ENCODE data around the gene CRIP1.

Gene CRIP1

DNA sequence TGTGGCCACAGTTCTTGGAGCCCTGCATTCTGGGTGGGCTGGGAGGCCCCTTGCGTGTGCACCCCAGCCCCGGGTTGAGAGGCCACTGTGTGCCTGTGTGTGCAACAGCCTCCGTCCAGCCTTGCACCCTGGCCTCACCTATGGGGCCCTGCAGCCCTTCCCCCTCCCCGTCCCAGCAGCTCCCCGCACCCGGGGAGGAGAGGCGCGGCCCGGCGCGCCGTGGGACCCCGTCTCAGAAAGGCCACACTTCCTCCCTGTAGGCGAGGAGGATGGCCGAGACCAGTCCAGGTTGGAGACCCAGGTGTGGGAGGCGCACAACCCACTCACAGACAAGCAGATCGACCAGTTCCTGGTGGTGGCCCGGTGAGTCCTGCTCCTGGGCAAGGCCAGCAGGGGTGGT is 28.7 kb upstream of the CRIP1 start:
- H3K9me2 ChIP-seq (ENCODE audit: low read depth, low read length), result no peaks in the 10 kb centered on the region
- TF ChIP-seq, protein P1, sequence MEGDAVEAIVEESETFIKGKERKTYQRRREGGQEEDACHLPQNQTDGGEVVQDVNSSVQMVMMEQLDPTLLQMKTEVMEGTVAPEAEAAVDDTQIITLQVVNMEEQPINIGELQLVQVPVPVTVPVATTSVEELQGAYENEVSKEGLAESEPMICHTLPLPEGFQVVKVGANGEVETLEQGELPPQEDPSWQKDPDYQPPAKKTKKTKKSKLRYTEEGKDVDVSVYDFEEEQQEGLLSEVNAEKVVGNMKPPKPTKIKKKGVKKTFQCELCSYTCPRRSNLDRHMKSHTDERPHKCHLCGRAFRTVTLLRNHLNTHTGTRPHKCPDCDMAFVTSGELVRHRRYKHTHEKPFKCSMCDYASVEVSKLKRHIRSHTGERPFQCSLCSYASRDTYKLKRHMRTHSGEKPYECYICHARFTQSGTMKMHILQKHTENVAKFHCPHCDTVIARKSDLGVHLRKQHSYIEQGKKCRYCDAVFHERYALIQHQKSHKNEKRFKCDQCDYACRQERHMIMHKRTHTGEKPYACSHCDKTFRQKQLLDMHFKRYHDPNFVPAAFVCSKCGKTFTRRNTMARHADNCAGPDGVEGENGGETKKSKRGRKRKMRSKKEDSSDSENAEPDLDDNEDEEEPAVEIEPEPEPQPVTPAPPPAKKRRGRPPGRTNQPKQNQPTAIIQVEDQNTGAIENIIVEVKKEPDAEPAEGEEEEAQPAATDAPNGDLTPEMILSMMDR (IDR thresholded peaks at IDR 0.05; ENCODE audit: low read length), result no peak
- no peak for TF ChIP-seq EZH2 (IDR thresholded peaks at IDR 0.05; ENCODE audit: borderline replicate concordance, low read length)
- no peaks in the 10 kb centered on the region for H3K4me1 ChIP-seq (ENCODE audit: insufficient read depth, low read length, severe bottlenecking)
- no peak overlapping the region for H3K4me2 ChIP-seq (ENCODE audit: low read length)
- H3K79me2 ChIP-seq (ENCODE audit: insufficient read depth, low read length), result no peaks in the 10 kb centered on the region
- no peak overlapping the region for H2AFZ ChIP-seq (ENCODE audit: low read length)
- no peaks in the 10 kb centered on the region for H3K27me3 ChIP-seq (ENCODE audit: insufficient read depth, low read length)
- H3K9ac ChIP-seq (ENCODE audit: low read length), result no peak overlapping the region
- H3K9me3 ChIP-seq (ENCODE audit: low read length), result no peaks in the 10 kb centered on the region
- H3K4me3 ChIP-seq (ENCODE audit: low read depth, low read length, poor library complexity, severe bottlenecking), result no peak overlapping the region
- no peaks in the 10 kb centered on the region for H4K20me1 ChIP-seq (ENCODE audit: insufficient read depth, low read length)
- H3K36me3 ChIP-seq (ENCODE audit: insufficient read depth, low read length), result peaks cover 84% of the 10 kb centered on the region
- H3F3A ChIP-seq (ENCODE audit: insufficient read depth, low read length), result no peaks in the 10 kb centered on the region
- no peak overlapping the region for H3K27ac ChIP-seq (ENCODE audit: low read depth, low read length, poor library complexity, severe bottlenecking)

DNA sequence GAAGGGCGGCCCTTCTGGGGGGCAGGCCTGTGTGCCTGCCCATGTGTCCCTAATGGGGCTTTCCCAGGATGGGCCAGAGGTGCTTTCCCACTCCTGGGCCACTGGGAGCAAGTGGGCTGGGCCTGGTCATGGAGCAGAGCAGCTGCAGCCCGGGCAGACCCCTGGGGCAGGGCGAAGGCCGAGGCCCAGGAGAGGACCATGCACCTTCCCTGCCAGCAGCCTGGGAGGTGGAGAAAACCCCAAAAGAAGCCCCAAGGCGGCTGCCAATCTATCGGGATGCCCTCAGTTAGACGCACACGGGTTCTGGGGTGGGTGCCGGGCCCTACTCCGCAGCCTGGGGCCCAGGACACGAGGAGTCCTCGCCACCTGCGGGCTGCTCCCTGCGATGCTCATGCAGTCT is 28.1 kb upstream of the CRIP1 start:
- Histone ChIP-seq H3K9me3 (ENCODE audit: low read length) (no peaks in the 10 kb centered on the region), H3K4me3 (ENCODE audit: low read depth, low read length, poor library complexity, severe bottlenecking) (no peak overlapping the region), H3K9me2 (ENCODE audit: low read depth, low read length) (no peaks in the 10 kb centered on the region), H3K27ac (ENCODE audit: low read depth, low read length, poor library complexity, severe bottlenecking) (no peak overlapping the region), H3K9ac (ENCODE audit: low read length) (no peak overlapping the region), H3K36me3 (ENCODE audit: insufficient read depth, low read length) (peaks cover 84% of the 10 kb centered on the region), H3F3A (ENCODE audit: insufficient read depth, low read length) (no peaks in the 10 kb centered on the region), H3K79me2 (ENCODE audit: insufficient read depth, low read length) (no peaks in the 10 kb centered on the region), H3K27me3 (ENCODE audit: insufficient read depth, low read length) (no peaks in the 10 kb centered on the region), H3K4me2 (ENCODE audit: low read length) (no peak overlapping the region), H4K20me1 (ENCODE audit: insufficient read depth, low read length) (no peaks in the 10 kb centered on the region), H3K4me1 (ENCODE audit: insufficient read depth, low read length, severe bottlenecking) (no peaks in the 10 kb centered on the region), H2AFZ (ENCODE audit: low read length) (no peak overlapping the region)
- no peak for TF ChIP-seq EZH2 (IDR thresholded peaks at IDR 0.05; ENCODE audit: borderline replicate concordance, low read length)
- TF ChIP-seq, protein P1 (IDR thresholded peaks at IDR 0.05; ENCODE audit: low read length), result no peak

DNA sequence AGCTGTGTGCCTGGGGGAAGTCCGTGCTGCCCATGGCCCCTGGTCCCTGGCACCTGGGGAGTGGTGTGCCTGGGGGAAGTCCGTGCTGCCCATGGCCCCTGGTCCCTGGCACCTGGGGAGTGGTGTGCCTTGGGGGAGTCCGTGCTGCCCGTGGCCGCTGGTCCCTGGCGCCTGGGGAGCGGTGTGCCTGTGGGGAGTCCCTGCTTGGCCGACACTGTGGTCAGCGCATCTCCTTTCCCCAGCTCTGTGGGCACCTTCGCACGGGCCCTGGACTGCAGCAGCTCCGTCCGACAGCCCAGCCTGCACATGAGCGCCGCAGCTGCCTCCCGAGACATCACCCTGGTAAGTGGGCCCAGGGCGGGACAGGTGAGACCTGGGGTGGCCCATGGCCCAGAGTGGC is 26.6 kb upstream of the CRIP1 start:
- Histone ChIP-seq H3K36me3 (ENCODE audit: insufficient read depth, low read length) (peaks cover 84% of the 10 kb centered on the region), H2AFZ (ENCODE audit: low read length) (no peak overlapping the region), H3K9me2 (ENCODE audit: low read depth, low read length) (no peaks in the 10 kb centered on the region), H3K4me1 (ENCODE audit: insufficient read depth, low read length, severe bottlenecking) (no peaks in the 10 kb centered on the region), H3K4me3 (ENCODE audit: low read depth, low read length, poor library complexity, severe bottlenecking) (no peak overlapping the region), H3K79me2 (ENCODE audit: insufficient read depth, low read length) (no peaks in the 10 kb centered on the region), H3K27ac (ENCODE audit: low read depth, low read length, poor library complexity, severe bottlenecking) (no peak overlapping the region), H3K4me2 (ENCODE audit: low read length) (no peak overlapping the region), H3K27me3 (ENCODE audit: insufficient read depth, low read length) (no peaks in the 10 kb centered on the region), H3F3A (ENCODE audit: insufficient read depth, low read length) (no peaks in the 10 kb centered on the region), H3K9ac (ENCODE audit: low read length) (no peak overlapping the region), H3K9me3 (ENCODE audit: low read length) (no peaks in the 10 kb centered on the region), H4K20me1 (ENCODE audit: insufficient read depth, low read length) (no peaks in the 10 kb centered on the region)
- no peak for TF ChIP-seq EZH2 (IDR thresholded peaks at IDR 0.05; ENCODE audit: borderline replicate concordance, low read length)
- TF ChIP-seq, protein P1 (IDR thresholded peaks at IDR 0.05; ENCODE audit: low read length), result no peak
